Ishikawa (cell line): ENCODE data around the gene RNASE7.

Experiments
- CEBPB ChIP-seq: IDR thresholded peaks from 2 replicates; pipeline ENCODE4 v1.6.1; 2012
- CREB1 ChIP-seq: IDR thresholded peaks from 2 replicates; pipeline ENCODE4 v1.6.1; 2012; ENCODE audit warnings: low read depth
- EP300 ChIP-seq: IDR thresholded peaks from 2 replicates; pipeline ENCODE4 v1.6.1; 2012; ENCODE audit warnings: borderline replicate concordance
- MAX ChIP-seq: IDR thresholded peaks from 2 replicates; pipeline ENCODE4 v1.6.1; 2012
- RAD21 ChIP-seq: IDR thresholded peaks from 2 replicates; pipeline ENCODE4 v1.6.1; 2012; ENCODE audit warnings: low read depth
- REST ChIP-seq: IDR thresholded peaks from 2 replicates; pipeline ENCODE4 v1.6.1; 2012; ENCODE audit warnings: low read depth, mild to moderate bottlenecking
- TAF1 ChIP-seq: IDR thresholded peaks from 2 replicates; pipeline ENCODE4 v1.6.1; 2012; ENCODE audit warnings: low read depth, mild to moderate bottlenecking

GRCh38 chr14:21048638-21049037, 6.5 kb downstream of the RNASE7 start:
- TF ChIP-seq RAD21, result no peak
- TF ChIP-seq EP300, result no peak
- TF ChIP-seq REST, result no peak
- TF ChIP-seq CREB1, result no peak
- TF ChIP-seq CEBPB, result no peak
- TF ChIP-seq TAF1, result no peak
- TF ChIP-seq MAX, result no peak
